Pancreas (tissue), 10 donors: Measurements from ENCODE around the gene IL2. TPM values are rescaled to one million over a fixed set of nuclear protein-coding genes. Genes with fewer than 3 reads are reported as not detected.

Experiments
- ATAC-seq, 4 donors: fragments of 200-7000 bp; cut with Tn5 transposase; one replicate each; pipeline versions ENCODE4 v1.8.0 to v1.9.1; 2020; ENCODE audit warnings: mild to moderate bottlenecking in 4 of 4, moderate library complexity in 4 of 4
- DNase-seq, 6 donors: peaks; one replicate each; pipeline ENCODE4 v3.0.0-alpha.2; 2020
- FAIRE-seq: peaks from 2 replicates; lab custom pipeline; 2012; peaks lifted over from hg19 to GRCh38; lab: Jason Lieb, UNC
- H3K27ac ChIP-seq, 4 donors: fragments of 200-600 bp; sonication (generic); 1 replicate in 3 of 4; 2 replicates in 1 of 4; pipeline versions ENCODE4 v1.5.0 to v1.8.0; 2020
- H3K27me3 ChIP-seq, 4 donors: fragments of 200-600 bp; one replicate each; pipeline ENCODE4 v1.8.0; 2021
- H3K36me3 ChIP-seq, 3 donors: fragments of 200-600 bp; sonication (generic) in 1 of 3; one replicate each; pipeline versions ENCODE4 v1.5.0 to v1.8.0; 2020 to 2021
- H3K4me1 ChIP-seq, 3 donors: fragments of 200-600 bp; one replicate each; pipeline ENCODE4 v1.8.0; 2021
- H3K4me3 ChIP-seq, 4 donors: fragments of 200-600 bp; sonication (generic) in 2 of 4; one replicate each; pipeline versions ENCODE4 v1.5.0 to v1.8.0; 2020 to 2021
- H3K9me3 ChIP-seq, 4 donors: fragments of 200-600 bp; one replicate each; pipeline ENCODE4 v1.8.0; 2021
- WGBS, 2 donors: extraction: QIAGEN DNeasy Blood & Tissue Kit; methylation state at CpG; one replicate each; pipeline ENCODE4 v1.1.7; 2013; 5-methylcytosine and 5-hydroxymethylcytosine counted together
- intact Hi-C, 3 donors: fragments of 100-400 bp; cut with DNase I; formaldehyde crosslinking; loops; one replicate each; pipeline versions ENCODE4 v1.11.1 to v1.14.2; 2022
- polyA plus RNA-seq, 2 donors: library from polyadenylated mRNA; stranded (reverse); fragments of 200-250 nt; gene quantifications; one replicate each; pipeline ENCODE4 v1.2.3, GENCODE V29; 2013
- total RNA-seq, 6 donors: library from RNA; stranded (reverse); fragmentation: NEBNext Ultra II Directional in 4 of 6; extraction: Animal tissue kit (Norgen Biotek cat#: 25700) in 4 of 6; gene quantifications; one replicate each; pipeline versions ENCODE4 v1.2.1 to v1.2.4, GENCODE V29; 2021 to 2023
- TF ChIP-seq, protein P1 (sequence below), 4 donors: fragments of 200-600 bp; sonication (generic) in 3 of 4; IDR thresholded peaks; one replicate each; pipeline versions ENCODE4 v1.5.0 to v1.8.0; 2021; ENCODE audit warnings: antibody characterized with exemption in 4 of 4
- donor health status: healthy with polysubstance abuse.
- donor health status: DM: no; HTN: no; CAD: no; lungs with moderate emphysema.
- donor health status: DM: no; HTN: no; CAD: no.
- donor health status: control.
- donor health status: control.
- donor health status: Bipolar disorder and iron deficiency.
- donor health status: DM: yes; HTN: yes; CAD: no.
- donor health status: DM: no; HTN: no; CAD: no.
- donor health status: DM: no; HTN: no; CAD: no.
- donor health status: DM: yes; HTN: yes; CAD: no.

IL2 gene
- total and polyA plus RNA-seq, 8 donors = 2.6 TPM; not detected in 7

DNA sequence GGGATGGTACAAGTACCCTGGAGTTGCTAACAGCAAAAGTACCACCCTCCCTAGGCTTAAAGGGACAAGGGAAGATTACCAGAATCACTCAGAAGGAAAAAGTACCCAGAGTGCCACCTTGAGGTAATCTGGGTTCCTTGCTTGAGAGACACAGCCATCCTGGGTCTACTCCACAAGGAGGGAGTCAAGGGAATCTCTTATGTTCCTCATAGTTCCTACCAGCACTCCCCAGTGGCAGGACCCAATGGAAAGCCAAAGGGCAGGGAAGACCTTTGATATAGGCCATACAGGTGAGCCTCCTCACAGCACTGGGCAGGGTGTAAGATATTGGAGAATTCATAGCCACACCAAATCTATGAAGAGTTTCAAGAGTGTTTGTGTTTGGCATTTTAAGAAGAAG is 5.7 kb downstream of the IL2 start:
- Histone ChIP-seq H3K27ac (no peak overlapping the region), H3K4me1 (no peaks in the 10 kb centered on the region), H3K4me3 (no peak overlapping the region), H3K27me3 (no peaks in the 10 kb centered on the region), H3K36me3 (no peaks in the 10 kb centered on the region), H3K9me3 (no peaks in the 10 kb centered on the region)
- FAIRE-seq (no peak), DNase-seq (no peak), ATAC-seq (no peak)
- intact Hi-C loops = no loop called here
- TF ChIP-seq, protein P1, sequence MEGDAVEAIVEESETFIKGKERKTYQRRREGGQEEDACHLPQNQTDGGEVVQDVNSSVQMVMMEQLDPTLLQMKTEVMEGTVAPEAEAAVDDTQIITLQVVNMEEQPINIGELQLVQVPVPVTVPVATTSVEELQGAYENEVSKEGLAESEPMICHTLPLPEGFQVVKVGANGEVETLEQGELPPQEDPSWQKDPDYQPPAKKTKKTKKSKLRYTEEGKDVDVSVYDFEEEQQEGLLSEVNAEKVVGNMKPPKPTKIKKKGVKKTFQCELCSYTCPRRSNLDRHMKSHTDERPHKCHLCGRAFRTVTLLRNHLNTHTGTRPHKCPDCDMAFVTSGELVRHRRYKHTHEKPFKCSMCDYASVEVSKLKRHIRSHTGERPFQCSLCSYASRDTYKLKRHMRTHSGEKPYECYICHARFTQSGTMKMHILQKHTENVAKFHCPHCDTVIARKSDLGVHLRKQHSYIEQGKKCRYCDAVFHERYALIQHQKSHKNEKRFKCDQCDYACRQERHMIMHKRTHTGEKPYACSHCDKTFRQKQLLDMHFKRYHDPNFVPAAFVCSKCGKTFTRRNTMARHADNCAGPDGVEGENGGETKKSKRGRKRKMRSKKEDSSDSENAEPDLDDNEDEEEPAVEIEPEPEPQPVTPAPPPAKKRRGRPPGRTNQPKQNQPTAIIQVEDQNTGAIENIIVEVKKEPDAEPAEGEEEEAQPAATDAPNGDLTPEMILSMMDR (IDR thresholded peaks at IDR 0.05) = no peak

DNA sequence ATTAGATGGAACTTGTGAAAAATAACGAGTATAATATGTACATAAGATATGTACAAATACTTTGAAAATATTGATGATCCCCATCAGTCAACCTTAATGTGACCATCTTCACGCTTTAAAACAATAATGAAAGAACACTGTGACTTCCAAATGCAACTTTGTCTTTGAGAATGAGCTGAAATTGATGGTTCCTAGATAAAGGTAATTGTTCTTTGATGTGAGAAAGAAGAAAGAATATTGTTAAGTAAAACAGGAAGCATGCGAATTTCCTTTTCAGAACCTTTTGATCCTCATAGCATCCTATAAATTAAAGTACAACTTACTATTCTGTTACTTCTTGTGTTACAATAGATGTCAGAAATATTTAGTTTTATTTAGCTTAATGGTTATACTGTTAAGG is 22.2 kb downstream of the IL2 start:
- Histone ChIP-seq H3K9me3 (no peaks in the 10 kb centered on the region), H3K27ac (no peak overlapping the region), H3K27me3 (no peaks in the 10 kb centered on the region), H3K4me1 (no peaks in the 10 kb centered on the region), H3K4me3 (no peak overlapping the region), H3K36me3 (no peaks in the 10 kb centered on the region)
- TF ChIP-seq, protein P1 (IDR thresholded peaks at IDR 0.05) = no peak
- DNase-seq (no peak), FAIRE-seq (no peak), ATAC-seq (no peak)
- intact Hi-C loops = no loop called here
- 43 to 54% methylated on average over 3 of the region's 3 CpGs for WGBS, 2 donors

- DNase-seq (no peak), ATAC-seq (no peak), FAIRE-seq (no peak)
- WGBS, 2 donors = 18 to 21% methylated on average over 5 of the region's 5 CpGs
- Histone ChIP-seq H3K27me3 (no peaks in the 10 kb centered on the region), H3K4me1 (no peaks in the 10 kb centered on the region), H3K36me3 (no peaks in the 10 kb centered on the region), H3K4me3 (no peak overlapping the region), H3K9me3 (no peaks in the 10 kb centered on the region), H3K27ac (no peak overlapping the region)
- TF ChIP-seq, protein P1 (IDR thresholded peaks at IDR 0.05) = no peak
- intact Hi-C loops = no loop called here
Measured at GRCh38 chr4:122431351-122431750, 25.2 kb downstream of the IL2 start.

DNA sequence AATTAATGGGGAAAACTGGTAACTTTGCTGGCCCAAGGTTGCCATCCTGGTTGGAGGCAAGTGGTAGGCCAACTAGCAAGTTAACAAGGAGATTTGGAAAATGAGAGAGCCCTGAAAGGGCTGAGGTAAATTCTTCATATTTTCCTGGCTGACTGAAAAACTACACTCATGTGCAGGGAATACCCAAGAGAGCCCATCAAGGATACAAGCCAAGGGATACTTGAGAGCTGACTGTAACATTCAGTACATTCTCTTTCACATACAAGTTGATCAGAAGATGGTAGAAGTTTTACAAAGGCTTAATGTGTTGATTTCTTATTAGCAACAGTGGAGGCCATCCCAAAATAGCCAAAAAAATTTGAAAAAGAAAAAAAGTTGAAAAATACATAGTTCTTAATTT is 33.3 kb downstream of the IL2 start:
- no peaks in the 10 kb centered on the region for H3K4me1 ChIP-seq
- TF ChIP-seq, protein P1 (IDR thresholded peaks at IDR 0.05) = no peak
- no peak for FAIRE-seq
- no peaks in the 10 kb centered on the region for H3K27me3 ChIP-seq
- H3K36me3 ChIP-seq = no peaks in the 10 kb centered on the region
- no peak overlapping the region for H3K27ac ChIP-seq
- no peak overlapping the region for H3K4me3 ChIP-seq
- no peak for ATAC-seq
- H3K9me3 ChIP-seq = no peaks in the 10 kb centered on the region
- intact Hi-C loops = no loop called here
- DNase-seq = no peak

DNA sequence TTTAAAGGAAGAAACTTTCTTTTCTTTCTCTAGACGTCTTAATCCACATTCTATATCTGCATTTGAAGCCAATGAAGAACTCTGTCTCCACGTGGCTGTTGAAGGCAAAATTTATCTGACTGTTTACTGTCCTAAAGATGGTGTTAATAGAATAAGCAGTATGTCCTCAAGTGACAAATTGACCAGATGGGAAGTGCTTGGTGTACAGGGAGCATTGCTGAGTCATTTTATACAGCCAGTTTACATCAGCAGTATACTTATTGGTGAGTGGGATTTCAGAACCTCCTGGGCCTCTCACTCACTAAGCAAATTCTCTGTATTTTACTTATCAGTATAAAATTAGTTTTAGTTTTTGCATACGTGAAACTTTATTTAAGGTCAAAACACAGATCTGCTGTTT is 44.0 kb downstream of the IL2 start:
- WGBS, 2 donors = 30 to 38% methylated on average over 3 of the region's 3 CpGs
- ATAC-seq = no peak

More for the DNA sequence above, 44.0 kb downstream of the IL2 start:
- no peak for DNase-seq
- TF ChIP-seq, protein P1 (IDR thresholded peaks at IDR 0.05) = no peak
- intact Hi-C loops = no loop called here
- H3K4me3 ChIP-seq = no peak overlapping the region
- H3K27me3 ChIP-seq = no peaks in the 10 kb centered on the region
- no peaks in the 10 kb centered on the region for H3K36me3 ChIP-seq
- H3K9me3 ChIP-seq = no peaks in the 10 kb centered on the region
- H3K27ac ChIP-seq = no peak overlapping the region
- H3K4me1 ChIP-seq = no peaks in the 10 kb centered on the region
- no peak for FAIRE-seq
